Skeletal muscle cell (primary cell): ENCODE data around the gene TSPAN18.
A peak's percentile ranks its signal among the peaks of the same experiment; 100 is the strongest.

ENCODE experiments used
- DNase-seq: peaks from one replicate; pipeline ENCODE4 v3.0.0-alpha.2; 2010; ENCODE audit warnings: low read depth
- H3K4me3 ChIP-seq: 2 replicates; pipeline ENCODE4 v1.5.1; 2011; ENCODE audit warnings: low read depth, mild to moderate bottlenecking, control low read depth, low read length, moderate library complexity

The TSPAN18 gene

GRCh38 chr11:44832452-44832851, 105.7 kb downstream of the TSPAN18 start:
- no peak overlapping the region for H3K4me3 ChIP-seq
- no peak for DNase-seq

- DNase-seq: no peak
Measured at GRCh38 chr11:44833221-44833876, 106.6 kb downstream of the TSPAN18 start.

DNA sequence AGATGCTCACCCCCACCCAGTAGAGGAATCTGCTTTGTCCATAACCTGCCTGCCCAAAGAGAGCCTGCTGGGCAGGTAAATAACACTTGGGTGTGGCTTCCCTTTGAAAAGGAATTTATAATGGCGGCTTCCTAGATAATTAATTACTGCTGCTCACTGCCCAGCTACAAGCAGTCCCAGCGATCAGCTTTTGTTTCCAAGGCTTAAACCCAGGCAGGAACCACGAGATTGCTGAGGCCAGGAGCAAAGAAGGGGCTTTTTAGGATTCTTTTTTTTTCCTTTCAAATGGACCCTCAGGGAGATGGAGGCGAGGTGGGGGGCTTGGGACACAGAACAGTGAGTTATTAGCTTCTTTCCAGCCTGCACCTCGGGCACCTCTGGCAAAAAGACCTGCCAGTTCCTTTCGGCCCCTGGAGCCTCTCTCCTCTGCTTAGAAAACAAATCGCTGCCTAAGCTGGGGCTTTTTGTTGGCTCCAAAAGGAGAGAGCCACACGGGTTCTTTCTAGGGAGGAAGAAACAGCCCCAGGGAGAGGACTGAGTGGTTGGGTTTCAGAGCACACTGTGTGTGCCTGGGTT, 107.2 kb downstream of the TSPAN18 start:
- no peak for DNase-seq
- no peak overlapping the region for H3K4me3 ChIP-seq

More at GRCh38 chr11:44833221-44833876, 106.6 kb downstream of the TSPAN18 start:
- no peak overlapping the region for H3K4me3 ChIP-seq

DNA sequence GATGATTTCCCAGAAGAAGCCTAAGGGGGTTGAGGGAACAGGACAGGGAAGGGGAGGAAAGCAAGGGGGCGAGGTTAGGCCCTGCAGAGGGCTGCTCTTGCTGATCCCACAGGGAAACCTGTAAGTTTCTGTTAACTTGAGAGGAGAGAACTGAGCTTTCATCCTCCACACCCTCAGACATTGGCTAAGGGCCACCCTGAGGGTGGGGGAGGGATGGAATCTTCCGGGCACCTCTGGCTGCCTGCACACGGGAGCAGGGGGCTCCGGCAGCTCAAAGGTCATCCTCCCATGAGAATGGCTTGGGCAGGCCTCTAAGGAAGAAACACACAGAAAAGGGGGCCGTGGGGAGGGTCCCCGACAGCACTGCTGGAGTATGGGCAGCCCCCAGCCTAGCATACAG, 108.1 kb downstream of the TSPAN18 start:
- no peak overlapping the region for H3K4me3 ChIP-seq
- no peak for DNase-seq

DNA sequence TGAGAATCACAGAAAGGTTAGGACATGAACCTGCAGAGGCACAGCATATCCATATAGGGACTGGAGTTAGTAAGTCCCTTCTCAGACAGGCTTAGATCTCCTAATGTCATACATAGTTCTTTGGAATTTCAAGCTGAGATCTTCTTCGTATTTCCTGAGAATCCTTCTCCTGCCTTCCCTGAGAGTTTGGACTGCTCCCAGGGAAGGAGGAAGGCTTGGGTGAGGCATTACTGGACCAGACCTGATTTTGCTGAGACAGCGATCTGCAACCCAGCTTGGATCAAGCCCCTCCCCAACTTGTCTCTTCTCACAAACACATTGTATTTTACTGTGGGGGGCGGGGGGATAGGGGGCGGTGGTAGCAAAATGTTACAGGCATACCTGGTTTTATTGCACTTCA, 108.5 kb downstream of the TSPAN18 start:
- DNase-seq: no peak
- H3K4me3 ChIP-seq: no peak overlapping the region

- no peak for DNase-seq
- H3K4me3 ChIP-seq: no peak overlapping the region
Measured at GRCh38 chr11:44835938-44836337, 109.2 kb downstream of the TSPAN18 start.

GRCh38 chr11:44837661-44838060, 110.9 kb downstream of the TSPAN18 start:
- DNase-seq: no peak
- H3K4me3 ChIP-seq: no peak overlapping the region

DNA sequence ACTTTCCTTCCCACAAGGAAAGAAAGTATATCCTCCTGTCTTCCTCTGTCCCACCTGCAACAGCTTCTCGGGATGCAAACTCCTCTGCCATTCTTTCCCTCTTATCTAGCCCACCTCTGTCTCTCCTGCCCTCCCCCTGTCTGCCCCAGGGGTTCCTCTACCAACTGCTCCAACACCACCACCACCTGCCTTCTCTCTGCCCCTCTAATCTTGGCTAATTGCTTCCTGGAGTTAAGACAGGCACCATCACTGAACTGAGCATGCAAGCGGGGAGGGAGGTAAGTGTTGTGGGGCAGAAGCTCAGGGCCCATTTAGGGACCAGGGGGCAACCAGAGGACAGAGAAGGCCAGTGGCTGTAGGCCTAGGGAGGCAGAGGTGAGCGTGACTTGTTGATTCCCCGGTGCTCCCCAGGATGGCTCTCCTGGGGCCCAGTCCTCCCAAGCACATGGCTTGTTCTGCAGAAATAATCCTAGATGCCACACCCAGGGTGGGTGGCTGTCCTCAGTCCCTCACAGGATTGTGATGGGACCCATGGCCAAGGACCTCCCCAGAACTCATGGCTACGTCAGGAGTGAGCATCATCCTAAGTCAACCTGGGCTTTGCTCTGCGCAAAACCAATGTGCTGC, 112.8 kb downstream of the TSPAN18 start:
- DNase-seq: no peak
- H3K4me3 ChIP-seq: no peak overlapping the region

DNA sequence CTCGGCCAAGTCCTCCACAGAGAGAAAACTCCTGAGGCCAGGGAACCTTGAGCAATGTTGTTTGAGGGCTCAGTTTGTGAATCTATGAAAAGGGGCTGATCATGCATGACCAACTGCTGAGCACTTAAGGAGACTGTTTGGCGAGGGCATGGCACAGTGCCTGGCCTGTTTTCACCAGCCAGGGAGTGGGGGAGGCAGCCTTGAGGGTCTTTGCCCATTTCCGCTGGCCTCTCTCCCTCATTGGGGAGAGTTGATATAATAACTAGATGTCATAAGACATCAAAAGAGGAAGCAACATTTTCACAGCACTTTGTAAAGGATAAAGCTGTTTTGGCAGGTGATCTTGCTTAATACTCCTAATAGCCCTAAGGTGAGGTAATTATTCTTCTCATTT, 113.3 kb downstream of the TSPAN18 start:
- DNase-seq: no peak
- H3K4me3 ChIP-seq: no peak overlapping the region

DNA sequence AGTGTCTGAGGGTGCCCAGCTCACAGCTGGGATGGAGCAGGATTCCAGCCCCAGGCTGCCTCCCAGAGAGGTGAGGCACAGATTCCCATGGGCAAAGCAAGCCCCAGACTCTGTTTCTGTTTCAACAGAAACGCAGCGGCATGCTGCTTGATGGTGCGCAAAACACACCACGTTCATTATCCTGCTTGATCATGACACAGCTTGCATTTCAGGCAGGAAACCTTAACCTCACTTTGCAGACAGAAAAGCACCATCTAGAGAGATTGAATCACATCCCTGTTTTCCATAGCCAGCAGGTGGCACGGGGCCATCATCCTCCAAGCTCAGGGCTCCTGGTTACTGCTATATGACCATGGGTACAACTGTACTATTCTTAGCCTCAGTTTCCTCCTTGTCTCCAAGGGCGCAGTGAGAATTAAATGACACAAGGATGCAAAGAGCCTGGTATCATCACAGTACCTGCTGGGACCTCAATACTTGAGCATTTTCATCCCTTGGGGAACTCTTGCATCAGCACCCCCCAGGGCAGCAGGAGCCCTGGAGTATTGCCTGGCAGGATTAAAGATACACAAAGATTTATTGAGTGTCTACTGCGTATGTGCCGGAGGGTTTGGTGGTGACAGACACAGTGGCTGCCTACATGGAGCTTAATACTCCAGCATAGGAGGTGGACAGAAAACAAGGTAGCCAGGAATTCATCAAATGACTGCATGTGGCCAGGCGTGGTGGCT, 113.9 kb downstream of the TSPAN18 start:
- no peak for DNase-seq
- no peak overlapping the region for H3K4me3 ChIP-seq

DNA sequence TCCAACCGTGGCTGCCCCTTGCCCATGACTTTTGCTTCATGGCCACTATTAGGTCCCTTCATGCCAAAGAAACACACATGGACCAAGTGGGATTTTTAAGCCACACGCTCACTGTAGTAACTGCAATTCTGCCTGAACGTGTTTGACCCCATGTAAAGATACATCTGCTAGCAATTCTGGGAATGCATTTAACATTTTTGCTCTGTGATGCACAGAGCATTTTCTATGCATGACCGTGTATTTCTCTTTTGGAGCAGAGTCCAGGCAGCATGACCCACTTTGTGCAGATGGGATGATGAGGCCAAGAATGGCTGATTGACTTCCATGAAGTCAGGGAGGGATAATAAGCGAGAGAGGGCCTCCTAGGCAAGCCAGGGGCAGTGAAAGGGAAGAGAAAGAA, 115.5 kb downstream of the TSPAN18 start:
- no peak overlapping the region for H3K4me3 ChIP-seq
- DNase-seq: peak; percentile 56

- H3K4me3 ChIP-seq: no peak overlapping the region
- no peak for DNase-seq
Measured at GRCh38 chr11:44846852-44847251, 120.1 kb downstream of the TSPAN18 start.

GRCh38 chr11:44847316-44847715, 120.6 kb downstream of the TSPAN18 start:
- no peak overlapping the region for H3K4me3 ChIP-seq
- no peak for DNase-seq

DNA sequence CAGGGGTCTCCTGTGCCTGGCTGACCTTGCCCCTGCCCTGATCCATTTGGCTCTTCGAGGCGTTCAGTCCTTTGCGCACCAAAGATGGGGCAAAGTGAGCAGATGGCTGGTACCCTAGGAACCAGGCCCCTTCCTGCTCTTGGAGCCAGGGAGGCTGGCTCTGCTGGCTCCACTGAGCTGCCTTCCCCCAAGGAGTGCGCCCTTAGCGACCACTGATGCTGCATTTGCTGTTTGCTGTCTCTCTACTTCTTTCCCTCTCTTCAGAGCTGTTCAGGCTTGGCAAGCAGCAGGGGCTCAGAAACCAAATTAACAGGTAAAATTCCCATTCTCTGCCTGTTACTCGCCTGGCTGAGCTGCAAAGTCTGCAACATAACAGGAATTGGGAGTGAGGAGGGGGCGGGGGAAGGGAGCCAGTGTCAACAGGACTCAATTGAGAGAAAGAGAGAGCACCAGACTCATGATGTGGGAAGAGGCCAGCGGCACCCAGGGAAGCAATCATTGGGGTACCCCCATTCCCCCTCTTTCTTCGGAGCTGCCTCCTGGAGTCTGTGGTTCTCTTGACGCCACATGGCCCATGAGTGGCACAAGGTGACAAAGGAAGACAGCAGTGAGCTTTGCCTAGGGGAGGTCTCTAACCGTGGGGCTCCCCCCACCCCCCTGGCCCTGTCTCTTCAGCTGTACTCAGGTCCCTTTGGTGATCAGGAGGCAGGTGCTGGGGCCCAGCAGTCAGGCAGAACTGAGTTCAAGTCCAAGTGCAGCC, 121.6 kb downstream of the TSPAN18 start:
- H3K4me3 ChIP-seq: no peak overlapping the region
- no peak for DNase-seq

DNA sequence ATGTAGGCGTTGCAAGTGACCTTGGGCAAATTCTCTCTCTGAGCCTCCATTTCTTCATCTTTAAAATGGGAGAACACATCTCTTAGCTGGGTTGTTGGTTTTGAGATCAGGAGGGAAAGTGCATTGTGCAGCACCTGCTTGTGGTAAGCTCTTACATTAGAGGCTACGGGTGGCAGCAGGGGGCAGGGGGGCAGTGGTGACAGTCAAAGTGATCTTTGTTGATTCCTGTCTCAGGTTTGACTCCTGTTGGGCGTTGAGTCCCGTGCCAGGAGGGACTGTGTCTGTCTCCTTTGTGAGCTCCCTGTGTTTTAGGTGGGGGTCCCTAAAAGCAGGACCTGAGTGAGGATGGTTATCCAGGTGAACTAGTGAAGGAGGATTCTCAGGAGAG, 122.2 kb downstream of the TSPAN18 start:
- no peak overlapping the region for H3K4me3 ChIP-seq
- DNase-seq: no peak

DNA sequence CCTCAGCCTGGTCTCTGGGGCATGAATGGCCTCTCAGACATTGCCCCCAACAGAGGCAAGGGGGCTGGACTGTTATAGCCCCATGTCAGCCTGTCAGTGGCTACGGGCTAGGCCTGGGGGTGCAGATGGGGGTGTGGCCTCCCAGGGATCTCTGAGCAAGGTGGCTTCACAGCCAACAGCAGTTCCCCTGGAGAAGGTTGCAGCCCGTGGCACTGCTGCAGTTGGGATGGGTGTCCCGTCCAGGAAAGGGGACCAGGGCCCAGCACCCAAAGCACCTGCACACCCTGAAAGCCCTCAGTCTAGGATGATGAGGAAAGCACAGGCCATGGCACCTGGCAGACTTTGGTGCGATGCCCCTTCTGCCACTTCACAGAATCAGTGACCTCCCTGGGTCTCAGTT, 122.7 kb downstream of the TSPAN18 start:
- no peak for DNase-seq
- no peak overlapping the region for H3K4me3 ChIP-seq

DNA sequence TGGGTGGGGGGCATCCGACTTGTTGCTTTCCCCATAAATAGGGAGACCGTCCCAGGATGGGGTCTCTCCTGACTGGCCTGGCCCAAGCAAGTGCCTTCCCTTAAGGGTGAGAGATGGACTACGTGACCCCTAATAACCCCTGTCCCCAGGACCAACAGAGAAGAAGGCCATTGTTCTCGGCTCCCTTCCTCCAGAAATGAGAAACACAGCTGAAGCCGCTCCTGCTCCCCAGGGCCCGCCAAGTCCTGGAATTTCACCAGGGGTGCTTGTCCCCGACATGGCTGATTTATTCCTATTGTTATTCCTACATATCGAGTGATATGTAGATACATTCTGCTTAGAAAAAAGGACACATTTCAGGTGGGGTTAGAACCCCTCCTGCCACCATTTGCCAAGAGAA, 123.2 kb downstream of the TSPAN18 start:
- no peak for DNase-seq
- H3K4me3 ChIP-seq: no peak overlapping the region

- H3K4me3 ChIP-seq: no peak overlapping the region
- no peak for DNase-seq
Measured at GRCh38 chr11:44851496-44851895, 124.7 kb downstream of the TSPAN18 start.

DNA sequence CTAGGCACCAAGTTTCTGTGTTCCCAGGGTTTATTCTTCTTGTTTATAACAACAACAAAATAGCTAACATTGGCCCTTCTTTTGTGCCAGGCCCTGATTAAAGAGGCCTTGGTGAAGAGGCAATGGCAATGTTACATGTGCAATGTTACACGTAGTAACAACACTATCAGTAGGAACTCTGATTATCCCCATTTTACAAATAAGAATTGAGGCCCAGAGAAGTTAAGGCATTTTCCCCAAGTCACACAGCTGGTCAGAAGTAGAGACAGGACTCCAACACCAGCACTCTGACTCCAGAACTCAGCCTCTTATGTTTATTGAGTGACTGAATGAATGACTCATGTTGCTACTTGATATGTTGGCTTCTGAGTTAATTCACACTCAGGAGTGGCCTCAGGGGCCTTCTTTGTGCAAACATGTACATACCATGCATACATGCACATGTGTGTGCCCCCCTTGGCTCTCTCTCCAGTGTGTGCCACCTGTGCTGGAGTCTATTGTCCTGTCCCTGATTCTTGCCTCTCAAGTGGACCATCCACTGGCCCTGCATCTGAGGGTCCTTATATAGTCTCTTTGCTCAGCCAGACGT, 125.5 kb downstream of the TSPAN18 start:
- no peak for DNase-seq
- no peak overlapping the region for H3K4me3 ChIP-seq
